ENCODE results near the gene SIRT1.
"Not testable (repeated sequence)": the region's sequence is repeated elsewhere in the genome, so short reads cannot be mapped to it uniquely, and the experiment has no call there.

SIRT1 gene

DNA sequence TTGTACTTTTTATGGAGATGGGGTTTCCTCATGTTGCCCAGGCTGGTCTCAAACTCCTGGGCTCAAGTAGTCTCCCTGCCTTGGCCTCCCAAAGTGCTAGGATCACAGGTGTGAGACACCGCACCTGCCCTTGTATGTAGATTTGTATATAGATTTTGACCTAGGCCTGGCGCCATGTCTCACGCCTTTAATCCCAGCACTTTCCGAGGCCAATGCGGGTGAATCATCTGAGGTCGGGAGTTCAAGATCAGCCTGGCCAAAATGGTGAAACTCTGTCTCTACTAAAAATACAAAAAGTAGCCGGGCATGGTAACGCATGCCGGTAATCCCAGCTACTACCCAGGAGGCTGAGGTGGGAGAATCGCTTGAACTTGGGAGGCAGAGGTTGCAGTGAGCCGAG, 7.0 kb upstream of the SIRT1 start:
- DNase-seq (ENCODE audit: low read depth, low spot score): not testable (repeated sequence)

DNA sequence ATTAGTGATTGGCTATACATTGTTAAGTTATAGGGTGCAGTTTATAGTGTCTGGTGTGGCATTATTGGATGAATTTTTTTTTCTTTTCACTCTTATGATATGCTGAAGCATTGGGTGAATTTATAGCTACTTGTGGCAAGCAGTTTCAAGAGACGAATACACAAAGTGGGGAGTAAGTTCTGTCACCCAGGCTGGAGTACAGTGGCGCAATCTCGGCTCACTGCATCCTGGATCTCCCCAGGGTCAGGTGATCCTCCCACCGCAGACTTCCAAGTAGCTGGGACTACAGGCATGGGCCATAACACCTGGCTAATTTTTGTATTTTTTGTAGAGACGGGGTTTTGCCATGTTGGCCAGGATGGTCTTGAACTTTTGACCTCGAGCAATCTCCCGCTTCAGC, 6.3 kb upstream of the SIRT1 start:
- DNase-seq (ENCODE audit: low read depth, low spot score): no peak

DNA sequence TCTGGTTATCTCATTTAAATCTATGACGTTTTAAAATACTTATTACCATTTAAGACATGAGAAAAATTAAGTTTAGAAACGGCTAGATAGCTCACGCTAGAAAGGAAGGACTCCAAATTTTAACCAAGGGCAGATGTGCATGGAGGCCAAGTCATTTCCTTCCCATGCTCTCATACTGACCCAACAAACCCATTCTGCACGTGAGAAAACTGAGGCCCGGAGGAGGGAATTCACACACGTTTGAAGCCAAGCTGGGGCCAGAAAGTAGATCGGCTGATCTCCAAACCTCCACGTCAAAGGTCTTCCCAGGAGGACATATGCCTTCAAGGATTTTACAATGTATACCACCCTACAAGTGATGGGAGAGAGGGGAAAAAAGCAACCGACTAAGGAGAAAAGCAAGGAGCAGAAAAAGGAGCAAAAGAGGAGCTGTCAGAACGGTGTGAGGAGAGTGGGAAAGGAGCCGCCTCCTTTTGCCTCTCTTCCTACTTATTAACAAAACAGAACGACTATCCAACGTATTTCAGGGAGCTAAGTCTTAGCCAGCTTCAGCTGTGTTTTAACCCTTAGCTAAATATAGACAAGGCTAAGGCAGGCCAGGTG, 645 bp upstream of the SIRT1 start:
- DNase-seq (ENCODE audit: low read depth, low spot score): no peak

- peak; percentile 87 for DNase-seq (ENCODE audit: low read depth, low spot score)
These were observed 600 bp downstream of the SIRT1 start for GRCh38 chr10:67884842-67885670.

GRCh38 chr10:67893637-67894036, 9.2 kb downstream of the SIRT1 start:
- no peak for DNase-seq (ENCODE audit: low read depth, low spot score)

DNA sequence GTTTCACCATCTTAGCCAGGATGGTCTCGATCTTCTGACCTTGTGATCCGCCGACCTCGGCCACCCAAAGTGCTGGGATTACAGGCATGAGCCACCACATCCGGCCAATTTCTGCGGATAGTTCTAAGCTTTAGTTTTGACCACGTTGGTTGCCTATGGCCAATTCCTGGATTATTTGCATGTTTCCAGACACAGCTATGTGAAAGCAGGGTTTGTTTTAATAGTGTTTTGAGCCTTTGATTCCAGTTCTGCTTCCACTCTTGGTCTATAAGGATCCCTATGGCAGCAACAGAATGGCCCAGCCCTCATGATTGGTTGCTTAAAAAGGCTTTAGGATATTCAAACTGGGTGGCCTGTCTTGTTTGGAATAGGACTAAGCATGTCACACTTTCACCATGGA, 19.1 kb downstream of the SIRT1 start:
- no peak for DNase-seq (ENCODE audit: low read depth, low spot score)

GRCh38 chr10:67912331-67912946, 28.0 kb downstream of the SIRT1 start:
- peak; percentile 49 for DNase-seq (ENCODE audit: low read depth, low spot score)

GRCh38 chr10:67914777-67915340, 30.4 kb downstream of the SIRT1 start:
- no peak for DNase-seq (ENCODE audit: low read depth, low spot score)

GRCh38 chr10:67917169-67917568, 32.7 kb downstream of the SIRT1 start:
- no peak for DNase-seq (ENCODE audit: low read depth, low spot score)

DNA sequence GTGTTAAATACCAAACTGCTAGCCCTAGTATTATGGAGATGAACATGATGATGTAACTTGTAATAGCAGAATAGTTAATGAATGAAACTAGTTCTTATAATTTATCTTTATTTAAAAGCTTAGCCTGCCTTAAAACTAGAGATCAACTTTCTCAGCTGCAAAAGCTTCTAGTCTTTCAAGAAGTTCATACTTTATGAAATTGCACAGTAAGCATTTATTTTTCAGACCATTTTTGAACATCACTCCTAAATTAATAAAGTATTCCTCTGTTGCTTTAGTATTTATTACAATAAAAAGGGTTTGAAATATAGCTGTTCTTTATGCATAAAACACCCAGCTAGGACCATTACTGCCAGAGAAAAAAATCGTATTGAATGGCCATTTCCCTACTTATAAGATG, 33.2 kb downstream of the SIRT1 start:
- no peak for DNase-seq (ENCODE audit: low read depth, low spot score)

- no peak for DNase-seq (ENCODE audit: low read depth, low spot score)
These were observed 36.6 kb downstream of the SIRT1 start for GRCh38 chr10:67921065-67921464.

- peak; percentile 28 for DNase-seq (ENCODE audit: low read depth, low spot score)
These were observed 39.1 kb downstream of the SIRT1 start for GRCh38 chr10:67923551-67923950.

- DNase-seq (ENCODE audit: low read depth, low spot score): no peak
These were observed 39.7 kb downstream of the SIRT1 start for GRCh38 chr10:67924136-67924535.

GRCh38 chr10:67925449-67926005, 41.1 kb downstream of the SIRT1 start:
- peak; percentile 23 for DNase-seq (ENCODE audit: low read depth, low spot score)

DNA sequence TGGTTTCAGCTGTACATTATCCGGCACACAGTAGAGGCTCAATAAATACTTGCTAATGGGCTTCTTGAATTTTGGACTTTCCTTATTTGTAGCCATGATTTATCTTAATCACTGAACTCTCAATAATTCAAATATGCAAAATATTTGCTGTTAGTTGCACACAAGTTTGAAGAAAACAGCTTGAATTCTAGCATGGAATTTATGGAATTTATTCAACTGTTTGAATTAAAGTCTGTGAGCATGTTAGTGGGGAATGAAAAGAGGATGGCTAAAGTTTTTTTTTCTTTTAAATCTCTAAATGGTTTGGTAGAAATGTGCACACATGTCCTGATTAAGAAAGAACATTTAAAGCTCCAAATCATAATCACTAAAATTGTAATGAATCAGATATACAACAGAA, 42.5 kb downstream of the SIRT1 start:
- DNase-seq (ENCODE audit: low read depth, low spot score): peak; percentile 34

- no peak for DNase-seq (ENCODE audit: low read depth, low spot score)
These were observed 48.7 kb downstream of the SIRT1 start for GRCh38 chr10:67933199-67933598.

GRCh38 chr10:67934336-67934735, 49.9 kb downstream of the SIRT1 start:
- no peak for DNase-seq (ENCODE audit: low read depth, low spot score)

GRCh38 chr10:67935223-67935622, 50.8 kb downstream of the SIRT1 start:
- DNase-seq (ENCODE audit: low read depth, low spot score): no peak

DNA sequence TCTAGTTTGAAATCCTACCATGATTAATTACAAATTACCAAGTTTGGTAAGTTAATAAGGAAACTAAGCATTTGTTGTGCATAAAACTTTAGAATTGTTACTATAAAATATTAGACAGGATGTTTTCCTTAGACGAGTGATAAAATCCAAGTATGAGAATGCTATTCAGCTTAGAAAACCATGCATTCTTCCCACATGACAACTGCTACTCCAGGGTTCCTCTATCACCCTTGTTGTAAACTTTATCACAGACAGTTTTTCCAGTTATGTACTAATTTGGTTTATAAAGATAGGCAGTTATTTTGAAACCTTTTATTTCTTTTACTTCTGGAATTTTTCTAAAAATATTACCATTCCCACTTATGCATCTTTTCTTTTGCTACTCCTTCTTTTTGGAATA, 52.0 kb downstream of the SIRT1 start:
- peak; percentile 13 for DNase-seq (ENCODE audit: low read depth, low spot score)

DNA sequence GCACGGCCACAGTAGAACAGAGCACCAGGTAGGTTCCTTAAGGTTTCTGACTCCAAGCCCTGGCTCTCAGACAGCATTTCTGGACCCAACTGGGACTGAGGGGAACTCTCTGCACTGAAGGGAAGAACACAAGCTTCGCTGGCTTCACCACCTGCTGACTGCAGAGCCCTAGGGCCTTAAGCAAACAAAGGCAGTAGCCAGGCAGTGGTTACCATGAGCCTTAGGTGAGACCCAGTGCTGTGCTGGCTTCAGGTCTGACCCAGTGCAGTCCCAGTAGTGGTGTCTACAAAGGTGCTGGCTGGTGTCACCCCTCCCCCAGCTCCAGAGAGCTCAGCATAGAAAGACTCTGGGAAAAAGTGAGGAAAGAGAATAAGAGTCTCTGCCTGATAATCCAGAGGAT, 59.5 kb downstream of the SIRT1 start:
- DNase-seq (ENCODE audit: low read depth, low spot score): no peak

DNA sequence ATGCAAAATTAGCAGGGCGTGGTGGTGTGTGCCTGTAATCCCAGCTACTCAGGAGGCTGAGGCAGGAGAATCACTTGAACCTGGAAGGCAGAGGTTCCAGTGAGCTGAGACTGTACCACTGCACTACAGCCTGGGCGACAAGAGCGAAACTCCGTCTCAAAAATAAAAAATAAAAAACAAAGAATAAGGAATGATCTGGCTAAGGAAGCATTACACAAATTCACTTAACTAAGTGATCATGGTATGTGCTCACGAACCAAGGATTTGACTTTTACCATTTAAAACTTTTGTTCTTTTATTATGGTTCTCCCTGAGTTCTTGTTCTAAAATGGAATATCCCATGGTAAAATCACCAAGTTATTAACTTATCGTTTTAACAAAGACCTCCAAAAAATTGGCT, 71.2 kb downstream of the SIRT1 start:
- no peak for DNase-seq (ENCODE audit: low read depth, low spot score)

DNA sequence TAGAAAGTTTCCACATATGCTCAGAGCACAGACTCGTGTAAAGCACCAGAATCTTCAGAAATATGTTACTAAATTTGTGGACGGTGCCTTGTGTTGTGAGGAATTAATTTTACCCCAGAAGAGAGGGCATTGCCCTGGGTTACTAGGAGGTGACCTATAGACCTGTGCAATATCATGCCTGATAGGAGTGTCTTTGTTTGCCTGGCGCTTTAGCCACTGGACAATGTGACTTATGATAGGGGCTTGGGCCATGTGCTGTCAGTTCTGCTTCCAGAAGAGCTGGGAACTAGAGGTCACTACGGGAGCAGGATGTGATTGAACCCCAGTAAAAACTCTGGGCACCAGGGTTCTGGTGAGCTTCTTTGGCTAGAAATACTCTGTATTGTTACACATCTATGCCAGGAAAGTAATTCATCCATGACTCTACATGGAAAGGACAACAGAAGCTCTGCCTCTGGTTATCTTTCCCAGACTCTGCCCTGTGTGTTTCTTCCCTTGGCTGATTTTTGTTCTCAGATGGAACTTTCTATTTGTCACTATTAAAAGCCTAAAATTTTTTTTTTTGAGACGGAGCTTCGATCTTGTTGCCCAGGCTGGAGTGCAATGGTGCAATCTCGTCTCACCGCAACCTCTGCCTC, 75.5 kb downstream of the SIRT1 start:
- no peak for DNase-seq (ENCODE audit: low read depth, low spot score)

Measured in astrocyte of the hippocampus (primary cell).